HEK293 (cell line): ENCODE results near the gene LRFN2.
A peak's percentile ranks its signal among the peaks of the same experiment; 100 is the strongest.

Experiments
- CTCF ChIA-PET: fragments of 350-600 bp; formaldehyde crosslinking; extraction: SDS; loops from one replicate; lab custom pipeline; 2021; ENCODE audit warnings: antibody characterized with exemption; lab: Yijun Ruan, JAX
- POLR2A ChIA-PET: fragments of 300-600 bp; formaldehyde crosslinking; extraction: SDS; loops from one replicate; lab custom pipeline; 2020; ENCODE audit warnings: antibody characterized with exemption, inconsistent platforms; lab: Yijun Ruan, JAX
- H3K27ac ChIP-seq: fragments of 200-500 bp; sonication (Bioruptor generic); 2 replicates; pipeline ENCODE4 v1.5.1; 2014; ENCODE audit warnings: low read depth, low read length, control low read depth, inconsistent platforms; ENCODE audit errors: extremely low read depth
- H3K36me3 ChIP-seq, 2 experiments: fragments of 200-500 bp in 1 of 2; sonication (Bioruptor generic) in 1 of 2; 1 replicate in 1 of 2; 2 replicates in 1 of 2; pipeline ENCODE4 v1.5.1; 2014 to 2017; ENCODE audit warnings: inconsistent platforms in 2 of 2, low read length in 2 of 2; ENCODE audit not compliant: control insufficient read depth in 2 of 2, insufficient read depth in 1 of 2
- H3K4me1 ChIP-seq: fragments of 200-500 bp; sonication (Bioruptor generic); 2 replicates; pipeline ENCODE4 v1.5.1; 2014; ENCODE audit warnings: mild to moderate bottlenecking, low read length, inconsistent platforms; ENCODE audit not compliant: control insufficient read depth, insufficient read depth
- H3K4me3 ChIP-seq: 2 replicates; pipeline ENCODE4 v1.5.1; 2011; ENCODE audit warnings: low read depth, mild to moderate bottlenecking, control low read depth, low read length, moderate library complexity
- H3K9me3 ChIP-seq: fragments of 200-500 bp; sonication (Bioruptor generic); 2 replicates; pipeline ENCODE4 v1.5.1; 2014; ENCODE audit warnings: low read depth, low read length, inconsistent platforms; ENCODE audit not compliant: control insufficient read depth, insufficient read depth
- BCL6B ChIP-seq: fragments of 450-650 bp; formaldehyde crosslinking; IDR thresholded peaks from 2 replicates; pipeline ENCODE4 v1.5.1; 2017; ENCODE audit warnings: missing biosample characterization, missing genetic modification characterization
- EGR2 ChIP-seq: fragments of 450-650 bp; formaldehyde crosslinking; IDR thresholded peaks from 2 replicates; pipeline ENCODE4 v1.5.1; 2016; ENCODE audit warnings: low read depth, missing biosample characterization, missing genetic modification characterization
- FEZF1 ChIP-seq: fragments of 450-650 bp; formaldehyde crosslinking; IDR thresholded peaks from 2 replicates; pipeline ENCODE4 v1.5.1; 2016; ENCODE audit warnings: missing biosample characterization, missing genetic modification characterization
- IKZF3 ChIP-seq: fragments of 450-650 bp; IDR thresholded peaks from 2 replicates; pipeline ENCODE4 v1.5.0; 2018; ENCODE audit warnings: missing biosample characterization, mild to moderate bottlenecking, missing genetic modification characterization, moderate library complexity
- MEIS1 ChIP-seq: sonication (generic); formaldehyde crosslinking; IDR thresholded peaks from 2 replicates; pipeline ENCODE4 v1.8.1; 2022; ENCODE audit warnings: missing genetic modification reagents, mild to moderate bottlenecking, borderline replicate concordance
- MYNN ChIP-seq: fragments of 450-650 bp; formaldehyde crosslinking; IDR thresholded peaks from 2 replicates; pipeline ENCODE4 v1.5.1; 2016; ENCODE audit warnings: missing biosample characterization, missing genetic modification characterization, borderline replicate concordance
- SCRT2 ChIP-seq: fragments of 450-650 bp; formaldehyde crosslinking; IDR thresholded peaks from 2 replicates; pipeline ENCODE4 v1.5.1; 2016; ENCODE audit warnings: missing biosample characterization, missing genetic modification characterization
- ZBTB48 ChIP-seq: fragments of 450-650 bp; formaldehyde crosslinking; IDR thresholded peaks from 2 replicates; pipeline ENCODE4 v1.5.1; 2016; ENCODE audit warnings: missing biosample characterization, missing genetic modification characterization
- ZFHX2 ChIP-seq: fragments of 450-650 bp; formaldehyde crosslinking; conservative IDR thresholded peaks from 2 replicates; pipeline ENCODE4 v1.5.1; 2016; ENCODE audit warnings: missing biosample characterization, missing genetic modification characterization
- ZNF146 ChIP-seq: fragments of 450-650 bp; formaldehyde crosslinking; IDR thresholded peaks from 2 replicates; pipeline ENCODE4 v1.5.1; 2016; ENCODE audit warnings: missing biosample characterization, missing genetic modification characterization
- ZNF19 ChIP-seq: fragments of 450-650 bp; formaldehyde crosslinking; IDR thresholded peaks from 2 replicates; pipeline ENCODE4; 2016; ENCODE audit warnings: missing biosample characterization, missing genetic modification characterization, low read depth
- ZNF211 ChIP-seq: fragments of 450-650 bp; formaldehyde crosslinking; IDR thresholded peaks from 2 replicates; pipeline ENCODE4 v1.5.1; 2016; ENCODE audit warnings: low read depth, missing biosample characterization, missing genetic modification characterization
- ZNF239 ChIP-seq: fragments of 450-650 bp; formaldehyde crosslinking; IDR thresholded peaks from 2 replicates; pipeline ENCODE4 v1.5.1; 2016; ENCODE audit warnings: missing biosample characterization, missing genetic modification characterization
- ZNF350 ChIP-seq: fragments of 450-650 bp; formaldehyde crosslinking; IDR thresholded peaks from 2 replicates; pipeline ENCODE4 v1.5.0; 2017; ENCODE audit warnings: missing biosample characterization, mild to moderate bottlenecking, missing genetic modification characterization
- ZNF37A ChIP-seq: fragments of 450-650 bp; IDR thresholded peaks from 2 replicates; pipeline ENCODE4 v1.5.1; 2018; ENCODE audit warnings: missing biosample characterization, missing genetic modification characterization
- ZNF391 ChIP-seq: fragments of 450-650 bp; formaldehyde crosslinking; IDR thresholded peaks from 2 replicates; pipeline ENCODE4 v1.5.1; 2016; ENCODE audit warnings: low read depth, missing biosample characterization, missing genetic modification characterization, borderline replicate concordance
- ZNF530 ChIP-seq: fragments of 450-650 bp; formaldehyde crosslinking; IDR thresholded peaks from 2 replicates; pipeline ENCODE4 v1.5.1; 2016; ENCODE audit warnings: low read depth, missing biosample characterization, missing genetic modification characterization
- ZNF549 ChIP-seq: fragments of 450-650 bp; IDR thresholded peaks from 2 replicates; pipeline ENCODE4 v1.5.1; 2018; ENCODE audit warnings: missing biosample characterization, missing genetic modification characterization, mild to moderate bottlenecking, inconsistent platforms, moderate library complexity
- ZNF561 ChIP-seq: fragments of 450-650 bp; IDR thresholded peaks from 2 replicates; pipeline ENCODE4 v1.5.1; 2018; ENCODE audit warnings: missing biosample characterization, missing genetic modification characterization, borderline replicate concordance
- ZNF596 ChIP-seq: fragments of 450-650 bp; IDR thresholded peaks from 2 replicates; pipeline ENCODE4 v1.5.0; 2018; ENCODE audit warnings: missing biosample characterization, mild to moderate bottlenecking, missing genetic modification characterization, moderate library complexity
- ZNF626 ChIP-seq: fragments of 450-650 bp; sonication (Bioruptor Pico); formaldehyde crosslinking; IDR thresholded peaks from 2 replicates; pipeline ENCODE4 v1.5.1; 2018; ENCODE audit warnings: missing biosample characterization, missing genetic modification characterization, inconsistent platforms
- ZNF654 ChIP-seq: fragments of 450-650 bp; formaldehyde crosslinking; IDR thresholded peaks from 2 replicates; pipeline ENCODE4 v1.5.1; 2016; ENCODE audit warnings: low read depth, missing biosample characterization, missing genetic modification characterization
- ZNF677 ChIP-seq: fragments of 450-650 bp; IDR thresholded peaks from 2 replicates; pipeline ENCODE4 v1.5.0; 2018; ENCODE audit warnings: missing biosample characterization, mild to moderate bottlenecking, missing genetic modification characterization, moderate library complexity
- ZNF747 ChIP-seq: fragments of 450-650 bp; formaldehyde crosslinking; IDR thresholded peaks from 2 replicates; pipeline ENCODE4 v1.5.1; 2016; ENCODE audit warnings: missing biosample characterization, missing genetic modification characterization
- ZNF791 ChIP-seq: fragments of 450-650 bp; formaldehyde crosslinking; IDR thresholded peaks from 2 replicates; pipeline ENCODE4 v1.5.1; 2016; ENCODE audit warnings: missing biosample characterization, missing genetic modification characterization
- ZSCAN18 ChIP-seq: fragments of 450-650 bp; formaldehyde crosslinking; IDR thresholded peaks from 2 replicates; pipeline ENCODE4 v1.5.1; 2016; ENCODE audit warnings: missing biosample characterization, missing genetic modification characterization
- TF ChIP-seq, protein P1 (sequence below): fragments of 450-650 bp; IDR thresholded peaks from 2 replicates; pipeline ENCODE4 v1.5.1; 2018; ENCODE audit warnings: missing biosample characterization, mild to moderate bottlenecking, missing genetic modification characterization

LRFN2 gene

GRCh38 chr6:40398810-40399477, 188.2 kb downstream of the LRFN2 start (continued):
- TF ChIP-seq BCL6B (tag by site-specific recombination) (no peak), ZNF791 (tag by site-specific recombination) (no peak), ZNF146 (tag by site-specific recombination) (no peak), ZNF391 (tag by site-specific recombination) (no peak)

DNA sequence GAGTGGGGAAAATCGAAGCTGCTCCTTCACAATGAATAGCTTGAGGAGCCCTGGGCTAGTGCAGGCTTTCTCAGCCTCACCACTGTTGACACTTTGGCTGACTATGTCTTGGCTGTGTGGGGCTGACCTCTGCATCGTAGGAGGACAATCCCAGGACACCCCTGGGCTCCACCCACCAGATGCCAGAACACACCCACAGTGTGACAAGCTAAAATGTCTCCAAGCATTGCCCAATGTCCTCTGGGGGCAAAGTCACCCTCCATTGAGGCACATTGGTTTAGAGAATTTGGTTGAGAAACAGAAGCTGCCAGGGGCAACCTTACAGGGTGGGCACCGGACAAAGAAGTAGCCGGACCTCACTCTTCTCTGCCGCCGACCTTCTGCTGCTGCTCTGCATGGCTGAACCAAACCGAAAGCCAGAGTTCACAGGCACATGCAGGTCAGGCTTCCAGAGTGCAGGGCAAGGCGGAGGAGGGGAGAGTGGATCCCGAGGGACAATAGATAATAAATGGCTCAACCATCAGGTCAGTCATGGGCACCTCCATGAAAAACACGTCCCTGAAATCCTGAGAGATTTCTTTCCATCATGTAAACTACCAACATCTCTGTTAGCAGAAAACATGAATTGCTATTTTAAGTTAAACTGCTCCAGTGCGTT, 189.0 kb downstream of the LRFN2 start:
- no peak overlapping the region for H3K4me3 ChIP-seq

GRCh38 chr6:40397287-40398033, 189.7 kb downstream of the LRFN2 start:
- ChIA-PET CTCF (no interaction called here), POLR2A (no interaction called here)
- Histone ChIP-seq H3K4me1 (no peaks in the 10 kb centered on the region; the same call in 1 of the 2 replicates), H3K36me3 (no peaks in the 10 kb centered on the region), H3K9me3 (no peaks in the 10 kb centered on the region), H3K27ac (no peak overlapping the region), H3K4me3 (no peak overlapping the region)
- TF ChIP-seq ZNF239 (tag by site-specific recombination) (no peak), ZNF530 (tag by site-specific recombination) (no peak), ZNF549 (no peak), ZNF211 (tag by site-specific recombination) (no peak), ZNF677 (tag by site-specific recombination) (no peak), ZNF350 (tag by site-specific recombination) (no peak), ZNF747 (tag by site-specific recombination) (no peak), MEIS1 (CRISPR knock-in tag) (no peak), ZNF654 (no peak)
- TF ChIP-seq, protein P1, sequence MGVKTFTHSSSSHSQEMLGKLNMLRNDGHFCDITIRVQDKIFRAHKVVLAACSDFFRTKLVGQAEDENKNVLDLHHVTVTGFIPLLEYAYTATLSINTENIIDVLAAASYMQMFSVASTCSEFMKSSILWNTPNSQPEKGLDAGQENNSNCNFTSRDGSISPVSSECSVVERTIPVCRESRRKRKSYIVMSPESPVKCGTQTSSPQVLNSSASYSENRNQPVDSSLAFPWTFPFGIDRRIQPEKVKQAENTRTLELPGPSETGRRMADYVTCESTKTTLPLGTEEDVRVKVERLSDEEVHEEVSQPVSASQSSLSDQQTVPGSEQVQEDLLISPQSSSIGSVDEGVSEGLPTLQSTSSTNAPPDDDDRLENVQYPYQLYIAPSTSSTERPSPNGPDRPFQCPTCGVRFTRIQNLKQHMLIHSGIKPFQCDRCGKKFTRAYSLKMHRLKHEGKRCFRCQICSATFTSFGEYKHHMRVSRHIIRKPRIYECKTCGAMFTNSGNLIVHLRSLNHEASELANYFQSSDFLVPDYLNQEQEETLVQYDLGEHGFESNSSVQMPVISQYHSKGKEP (tag by site-specific recombination): no peak

More for the DNA sequence above, 189.0 kb downstream of the LRFN2 start:
- no peaks in the 10 kb centered on the region for H3K36me3 ChIP-seq
- no peak overlapping the region for H3K27ac ChIP-seq
- POLR2A ChIA-PET: no interaction called here
- TF ChIP-seq ZNF37A: no peak
- no peak for TF ChIP-seq FEZF1
- TF ChIP-seq ZFHX2 (tag by site-specific recombination): peak; percentile 57
- TF ChIP-seq EGR2 (tag by site-specific recombination): peak; percentile 61; the same call in 1 of the 2 replicates
- TF ChIP-seq IKZF3 (tag by site-specific recombination): no peak
- no peak for TF ChIP-seq ZNF626 (tag by site-specific recombination)
- TF ChIP-seq MYNN (tag by site-specific recombination): no peak
- no peak for TF ChIP-seq ZNF561 (tag by site-specific recombination)
- TF ChIP-seq, protein P1 (tag by site-specific recombination): no peak
- TF ChIP-seq ZNF596 (tag by site-specific recombination): no peak
- TF ChIP-seq ZBTB48 (tag by site-specific recombination): no peak
- no peak for TF ChIP-seq ZSCAN18 (tag by site-specific recombination)
- TF ChIP-seq ZNF19 (tag by site-specific recombination): no peak
- TF ChIP-seq SCRT2 (tag by site-specific recombination): no peak
- H3K4me1 ChIP-seq: no peaks in the 10 kb centered on the region; the same call in 1 of the 2 replicates
- CTCF ChIA-PET: no interaction called here
- H3K9me3 ChIP-seq: no peaks in the 10 kb centered on the region
